Bronchial epithelial cell (primary cell): ENCODE data around the gene LRRC4C. TPM values are rescaled to one million over a fixed set of nuclear protein-coding genes. Genes with fewer than 3 reads are reported as not detected.

Experiments
- DNase-seq: peaks from one replicate; pipeline ENCODE4 v3.0.0-alpha.2; 2010; ENCODE audit warnings: low read depth
- FAIRE-seq: peaks from 2 replicates; lab custom pipeline; 2011; peaks lifted over from hg19 to GRCh38; lab: Jason Lieb, UNC
- H3K27me3 ChIP-seq: 2 replicates; pipeline ENCODE4 v1.5.1; 2011; ENCODE audit warnings: low read length; ENCODE audit not compliant: control insufficient read depth, insufficient read depth
- H3K36me3 ChIP-seq: 2 replicates; pipeline ENCODE4 v1.5.1; 2011; ENCODE audit warnings: low read length; ENCODE audit not compliant: control insufficient read depth, insufficient read depth
- H3K4me3 ChIP-seq: 2 replicates; pipeline ENCODE4 v1.5.1; 2011; ENCODE audit warnings: mild to moderate bottlenecking, low read depth, low read length, control low read depth
- total RNA-seq: library from RNA; depleted of rRNA; stranded (reverse); fragments of >200 nt; gene quantifications from 2 replicates; pipeline ENCODE4 v1.2.1, GENCODE V29; 2014
- TF ChIP-seq, protein P1 (sequence below): IDR thresholded peaks from 2 replicates; pipeline ENCODE4 v1.5.1; 2011; ENCODE audit warnings: mild to moderate bottlenecking, moderate library complexity, low read length, control low read depth, inconsistent platforms; ENCODE audit not compliant: insufficient read depth, severe bottlenecking

Gene LRRC4C
- total RNA-seq, 1 donor from 2014 or later: not detected

DNA sequence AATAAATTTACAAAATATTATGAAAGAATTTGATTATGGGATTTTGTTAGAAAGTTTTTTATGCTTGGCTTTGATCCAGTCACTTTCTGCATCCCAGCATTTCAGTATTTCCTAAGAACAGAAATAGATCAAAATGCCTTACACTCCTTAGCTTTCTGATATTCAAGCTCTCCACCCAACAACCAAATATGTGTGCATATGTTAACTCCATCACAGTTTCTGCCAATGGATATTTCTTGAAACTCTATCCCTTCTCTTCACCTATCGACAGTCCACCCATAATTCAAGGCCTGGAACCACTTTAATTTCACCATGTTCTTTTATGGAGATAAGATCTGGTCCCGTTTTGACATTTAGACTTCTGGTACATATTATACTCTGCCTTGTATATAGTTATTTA, 565.0 kb downstream of the LRRC4C start:
- Histone ChIP-seq H3K4me3 (no peak overlapping the region), H3K27me3 (no peaks in the 10 kb centered on the region), H3K36me3 (no peaks in the 10 kb centered on the region)
- no peak for DNase-seq
- FAIRE-seq: no peak
- TF ChIP-seq, protein P1, sequence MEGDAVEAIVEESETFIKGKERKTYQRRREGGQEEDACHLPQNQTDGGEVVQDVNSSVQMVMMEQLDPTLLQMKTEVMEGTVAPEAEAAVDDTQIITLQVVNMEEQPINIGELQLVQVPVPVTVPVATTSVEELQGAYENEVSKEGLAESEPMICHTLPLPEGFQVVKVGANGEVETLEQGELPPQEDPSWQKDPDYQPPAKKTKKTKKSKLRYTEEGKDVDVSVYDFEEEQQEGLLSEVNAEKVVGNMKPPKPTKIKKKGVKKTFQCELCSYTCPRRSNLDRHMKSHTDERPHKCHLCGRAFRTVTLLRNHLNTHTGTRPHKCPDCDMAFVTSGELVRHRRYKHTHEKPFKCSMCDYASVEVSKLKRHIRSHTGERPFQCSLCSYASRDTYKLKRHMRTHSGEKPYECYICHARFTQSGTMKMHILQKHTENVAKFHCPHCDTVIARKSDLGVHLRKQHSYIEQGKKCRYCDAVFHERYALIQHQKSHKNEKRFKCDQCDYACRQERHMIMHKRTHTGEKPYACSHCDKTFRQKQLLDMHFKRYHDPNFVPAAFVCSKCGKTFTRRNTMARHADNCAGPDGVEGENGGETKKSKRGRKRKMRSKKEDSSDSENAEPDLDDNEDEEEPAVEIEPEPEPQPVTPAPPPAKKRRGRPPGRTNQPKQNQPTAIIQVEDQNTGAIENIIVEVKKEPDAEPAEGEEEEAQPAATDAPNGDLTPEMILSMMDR: no peak

DNA sequence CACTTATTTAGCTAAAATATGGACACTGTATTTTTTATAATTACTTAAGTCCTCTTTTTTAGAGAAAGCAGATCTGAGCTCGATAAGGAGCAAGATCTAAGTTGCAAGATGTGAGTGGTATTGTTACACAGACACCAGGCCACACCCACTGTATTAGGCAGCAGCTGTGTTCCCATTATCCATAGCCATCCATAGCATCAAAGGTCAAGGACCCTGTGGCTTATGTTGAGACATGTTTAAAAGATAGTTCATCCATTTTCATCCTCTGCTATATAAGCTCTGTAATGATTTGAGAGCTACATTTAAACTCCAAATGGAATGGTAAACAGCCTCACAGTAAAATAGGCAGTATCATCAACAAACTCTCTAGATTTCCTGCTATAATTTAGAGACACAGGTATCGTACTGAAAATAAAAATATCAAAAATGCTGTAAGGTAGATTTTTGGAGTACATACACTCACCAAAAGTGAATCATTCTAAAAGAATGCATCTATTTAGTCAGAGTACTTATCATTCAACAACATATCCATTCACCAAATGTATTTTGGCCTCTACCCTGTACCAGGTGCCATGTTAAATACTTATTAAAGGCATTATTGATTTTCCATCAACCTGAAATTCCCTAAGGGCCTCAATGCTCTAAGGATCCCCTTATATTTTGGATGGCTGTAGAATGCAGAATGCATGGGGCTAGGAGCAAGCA, 574.0 kb downstream of the LRRC4C start:
- no peak overlapping the region for H3K4me3 ChIP-seq
- H3K36me3 ChIP-seq: no peaks in the 10 kb centered on the region
- no peaks in the 10 kb centered on the region for H3K27me3 ChIP-seq
- TF ChIP-seq, protein P1: no peak
- peak; percentile 21 for DNase-seq
- no peak for FAIRE-seq

DNA sequence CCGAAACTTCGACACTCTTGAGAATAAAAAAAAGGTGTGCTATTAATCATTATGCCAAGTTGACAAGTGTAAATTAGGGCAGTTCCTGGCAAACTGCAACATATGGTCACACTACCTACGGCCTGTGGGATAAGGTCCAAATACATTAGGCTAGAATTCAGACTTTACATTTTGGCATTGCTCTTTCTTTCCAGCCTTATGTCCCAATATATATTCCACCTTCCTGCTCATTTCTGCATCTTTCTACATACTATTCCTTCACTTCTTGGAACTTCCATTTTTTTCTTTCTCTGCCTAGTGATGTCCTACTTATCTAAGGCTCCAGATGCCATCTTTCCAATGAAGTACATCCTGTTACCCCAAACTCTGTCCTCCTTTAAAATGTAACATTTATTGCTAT, 577.2 kb downstream of the LRRC4C start:
- DNase-seq: no peak

DNA sequence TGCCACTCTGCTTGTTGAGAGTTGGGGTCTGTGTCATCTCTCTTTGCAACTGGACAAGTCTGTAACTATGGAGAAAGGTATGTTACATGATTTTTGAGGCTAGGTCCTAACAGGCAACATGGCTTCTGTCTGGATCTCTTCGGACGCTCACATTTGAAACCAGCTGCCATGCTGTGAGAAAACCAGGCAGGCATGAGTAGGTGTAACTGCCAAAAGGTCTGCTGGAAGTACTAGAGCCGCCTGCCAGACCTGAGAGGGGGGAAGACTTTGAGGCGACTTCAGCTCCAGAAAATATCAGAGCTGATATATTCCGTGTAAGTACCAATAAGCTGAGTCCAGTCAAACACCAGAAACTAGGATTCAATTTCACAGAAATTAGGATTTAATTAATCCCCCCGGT, 579.5 kb downstream of the LRRC4C start:
- no peak for FAIRE-seq

More for the DNA sequence above, 577.2 kb downstream of the LRRC4C start:
- Histone ChIP-seq H3K4me3 (no peak overlapping the region), H3K36me3 (no peaks in the 10 kb centered on the region), H3K27me3 (no peaks in the 10 kb centered on the region)
- TF ChIP-seq, protein P1: no peak
- FAIRE-seq: no peak

DNA sequence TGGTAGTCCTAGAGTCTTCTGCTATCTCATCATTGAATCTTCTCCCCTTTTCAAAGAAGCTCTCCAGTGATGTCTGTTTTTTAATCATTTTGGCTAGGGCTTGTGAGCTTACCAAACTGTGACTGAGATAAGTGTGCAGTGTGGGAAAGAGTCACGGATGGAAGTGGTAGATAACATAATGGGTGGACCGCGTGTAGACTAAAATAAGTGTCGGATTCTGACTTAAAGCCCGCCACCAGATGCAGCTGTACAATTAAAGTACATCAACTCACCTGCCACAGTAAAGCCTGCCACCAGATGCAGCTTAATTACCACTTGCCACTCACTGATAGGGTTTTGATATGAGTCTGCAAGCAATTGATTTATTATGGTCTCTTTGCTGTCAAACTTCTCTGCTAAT, 581.5 kb downstream of the LRRC4C start:
- H3K36me3 ChIP-seq: no peaks in the 10 kb centered on the region
- FAIRE-seq (no peak), DNase-seq (no peak)
- H3K4me3 ChIP-seq: no peak overlapping the region
- no peaks in the 10 kb centered on the region for H3K27me3 ChIP-seq
- TF ChIP-seq, protein P1: no peak

More for the DNA sequence above, 579.5 kb downstream of the LRRC4C start:
- Histone ChIP-seq H3K36me3 (no peaks in the 10 kb centered on the region), H3K27me3 (no peaks in the 10 kb centered on the region), H3K4me3 (no peak overlapping the region)
- DNase-seq: no peak
- TF ChIP-seq, protein P1: no peak

DNA sequence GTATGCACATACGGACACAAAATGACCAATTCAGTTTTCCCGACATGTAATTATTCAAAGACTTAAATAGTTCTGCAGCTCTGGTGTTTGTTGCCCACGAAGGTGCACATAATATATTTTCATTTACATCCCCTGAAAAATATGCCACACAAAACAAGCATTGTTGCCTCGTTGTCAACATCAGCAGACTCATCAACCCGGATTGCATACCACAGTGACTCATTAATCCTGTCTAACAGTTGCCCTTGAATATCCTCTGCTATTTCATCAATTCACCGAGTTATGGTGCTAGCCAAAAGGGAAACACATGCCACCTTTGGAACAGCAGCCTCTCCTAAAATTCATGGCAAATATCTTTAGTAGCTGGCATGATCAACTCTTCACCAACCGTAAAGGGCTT, 582.2 kb downstream of the LRRC4C start:
- FAIRE-seq: no peak

More for the DNA sequence above, 582.2 kb downstream of the LRRC4C start:
- H3K36me3 ChIP-seq: no peaks in the 10 kb centered on the region
- H3K4me3 ChIP-seq: no peak overlapping the region
- no peaks in the 10 kb centered on the region for H3K27me3 ChIP-seq
- DNase-seq: peak; percentile 47
- TF ChIP-seq, protein P1: no peak
